ENCODE measurements around the gene RNF157.

DNA sequence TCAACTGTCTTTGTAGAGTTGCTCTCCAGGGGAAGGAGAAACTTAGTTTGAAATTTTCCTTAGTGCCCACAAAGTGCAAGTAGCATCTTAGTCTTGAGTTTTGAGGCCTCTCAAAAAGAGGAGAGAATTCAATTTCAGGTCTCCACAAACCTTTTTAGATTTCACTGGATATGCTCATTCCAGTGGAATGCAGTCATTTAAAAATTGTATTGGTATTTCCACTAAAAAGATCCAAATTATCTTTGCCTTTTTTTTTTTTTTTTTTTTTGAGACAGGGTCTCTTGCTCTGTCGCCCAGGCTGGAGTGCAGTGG, 92.3 kb downstream of the RNF157 start:
- TF ChIP-seq CTCF (IDR thresholded peaks at IDR 0.05) (no peak), POLR2AphosphoS5 (IDR thresholded peaks at IDR 0.05) (no peak), POLR2A (IDR thresholded peaks at IDR 0.05) (no peak), EP300 (IDR thresholded peaks at IDR 0.05; ENCODE audit: low read depth) (no peak)

Measured in transverse colon (tissue), 4 donors.